CD14-positive monocyte (primary cell): Measurements from ENCODE around the gene DAPK1. TPM values are rescaled to one million over a fixed set of nuclear protein-coding genes. Genes with fewer than 3 reads are reported as not detected.

Source experiments
- DNase-seq, 3 donors: peaks; one replicate each; pipeline ENCODE4 v3.0.0-alpha.2; 2011 to 2022
- H2AFZ ChIP-seq: 2 replicates; pipeline ENCODE4 v1.6.0; 2012; ENCODE audit warnings: mild to moderate bottlenecking, low read depth, low read length, inconsistent platforms; ENCODE audit not compliant: insufficient read depth, poor library complexity, severe bottlenecking
- H3K27ac ChIP-seq, 2 donors: 1 replicate in 1 of 2; 2 replicates in 1 of 2; pipeline ENCODE4 v1.5.1; 2012 to 2013; ENCODE audit warnings: low read length in 2 of 2, control low read depth in 1 of 2, inconsistent platforms in 1 of 2, low read depth in 1 of 2, mild to moderate bottlenecking in 1 of 2
- H3K27me3 ChIP-seq, 2 donors: one replicate each; pipeline versions ENCODE4 v1.6.0 to v1.6.1; 2011 to 2013; ENCODE audit warnings: low read length in 2 of 2; ENCODE audit not compliant: control insufficient read depth in 2 of 2, insufficient read depth in 2 of 2
- H3K36me3 ChIP-seq, 2 donors: replicated peaks in 1 of 2; 1 replicate in 1 of 2; 2 replicates in 1 of 2; pipeline versions ENCODE4 v1.5.1 to v1.6.1; 2012 to 2013; ENCODE audit warnings: low read length in 2 of 2, control low read depth in 1 of 2, inconsistent platforms in 1 of 2, mild to moderate bottlenecking in 1 of 2; ENCODE audit not compliant: insufficient read depth in 2 of 2, control insufficient read depth in 1 of 2
- H3K4me1 ChIP-seq, 2 donors: 1 replicate in 1 of 2; 2 replicates in 1 of 2; pipeline versions ENCODE4 v1.5.1 to v1.6.1; 2012 to 2013; ENCODE audit warnings: low read length in 2 of 2, control low read depth in 1 of 2, inconsistent platforms in 1 of 2, mild to moderate bottlenecking in 1 of 2, moderate library complexity in 1 of 2; ENCODE audit not compliant: insufficient read depth in 2 of 2, control insufficient read depth in 1 of 2
- H3K4me2 ChIP-seq: replicated peaks from 2 replicates; pipeline ENCODE3; 2012; ENCODE audit warnings: low read length, moderate library complexity, mild to moderate bottlenecking; ENCODE audit not compliant: poor library complexity, severe bottlenecking; ENCODE audit errors: extremely low read depth
- H3K4me3 ChIP-seq, 3 experiments: fragments of 200-600 bp in 1 of 3; sonication (generic) in 1 of 3; replicated peaks in 1 of 3; 1 replicate in 2 of 3; 2 replicates in 1 of 3; pipeline ENCODE4 v1.5.1; 2011 to 2013; ENCODE audit warnings: low read length in 3 of 3, mild to moderate bottlenecking in 3 of 3, control low read depth in 2 of 3, low read depth in 2 of 3, inconsistent platforms in 1 of 3, moderate library complexity in 1 of 3
- H3K79me2 ChIP-seq: 2 replicates; pipeline ENCODE4 v1.6.0; 2012; ENCODE audit warnings: mild to moderate bottlenecking, control low read depth, inconsistent platforms, low read length, moderate library complexity; ENCODE audit not compliant: insufficient read depth
- H3K9ac ChIP-seq: 2 replicates; pipeline ENCODE4 v1.6.0; 2017; ENCODE audit warnings: low read length, mild to moderate bottlenecking; ENCODE audit not compliant: insufficient read depth, poor library complexity, severe bottlenecking
- H3K9me3 ChIP-seq, 2 donors: replicated peaks in 1 of 2; 1 replicate in 1 of 2; 2 replicates in 1 of 2; pipeline versions ENCODE4 v1.5.1 to v1.6.1; 2012 to 2013; ENCODE audit warnings: low read length in 2 of 2, control low read depth in 1 of 2; ENCODE audit not compliant: control insufficient read depth in 1 of 2, insufficient read depth in 1 of 2
- H4K20me1 ChIP-seq: 2 replicates; pipeline ENCODE4 v1.6.0; 2012; ENCODE audit warnings: mild to moderate bottlenecking, low read length, control low read depth, moderate library complexity; ENCODE audit not compliant: insufficient read depth
- H3K27ac Mint-ChIP-seq, 7 donors: one replicate each; pipeline ENCODE4 v1.8.0; 2020; ENCODE audit warnings: mild to moderate bottlenecking in 7 of 7, mixed read lengths in 7 of 7, moderate library complexity in 6 of 7, inconsistent platforms in 2 of 7
- H3K27me3 Mint-ChIP-seq, 3 donors: one replicate each; pipeline ENCODE4 v1.8.0; 2021 to 2022; ENCODE audit warnings: low read depth in 3 of 3, mild to moderate bottlenecking in 3 of 3, mixed read lengths in 3 of 3, moderate library complexity in 3 of 3, inconsistent platforms in 1 of 3
- H3K36me3 Mint-ChIP-seq, 2 donors: one replicate each; pipeline ENCODE4 v1.8.0; 2020; ENCODE audit warnings: mixed read lengths in 2 of 2, inconsistent platforms in 1 of 2, mild to moderate bottlenecking in 1 of 2
- H3K4me1 Mint-ChIP-seq: one replicate; pipeline ENCODE4 v1.8.0; 2020; ENCODE audit warnings: mild to moderate bottlenecking, mixed read lengths
- H3K4me3 Mint-ChIP-seq, 2 donors: one replicate each; pipeline ENCODE4 v1.8.0; 2020; ENCODE audit warnings: mild to moderate bottlenecking in 2 of 2, mixed read lengths in 2 of 2, moderate library complexity in 1 of 2
- H3K9me3 Mint-ChIP-seq, 7 donors: one replicate each; pipeline ENCODE4 v1.8.0; 2020 to 2022; ENCODE audit warnings: mixed read lengths in 7 of 7, mild to moderate bottlenecking in 6 of 7, moderate library complexity in 6 of 7, inconsistent platforms in 2 of 7
- WGBS: methylation state at CpG from one replicate; pipeline ENCODE4 v1.1.5; 2013; ENCODE audit warnings: missing lambda C conversion rate; ENCODE audit not compliant: insufficient coverage; 5-methylcytosine and 5-hydroxymethylcytosine counted together
- intact Hi-C, 2 donors: fragments of 100-400 bp; cut with micrococcal nuclease; formaldehyde crosslinking; loops; one replicate each; pipeline versions ENCODE4 v1.15.0 to v1.15.1; 2023
- polyA plus RNA-seq, 3 donors: library from polyadenylated mRNA; depleted of rRNA in 1 of 3; unstranded in 2 of 3; stranded (reverse) in 1 of 3; fragments of 300-500 nt in 2 of 3; fragments of >200 nt in 1 of 3; fragmentation: Illumina TruSeq in 2 of 3; gene quantifications; 1 replicate in 2 of 3; 2 replicates in 1 of 3; pipeline ENCODE4 v1.2.3, GENCODE V29; 2012 to 2021
- TF ChIP-seq, protein P1 (sequence below): fragments of 200-600 bp; IDR thresholded peaks from one replicate; pipeline ENCODE4 v1.8.0; 2022; ENCODE audit warnings: antibody characterized with exemption, mild to moderate bottlenecking

Gene DAPK1
- polyA plus RNA-seq, 3 donors: 24.1 to 102 (median 44.4) TPM

DNA sequence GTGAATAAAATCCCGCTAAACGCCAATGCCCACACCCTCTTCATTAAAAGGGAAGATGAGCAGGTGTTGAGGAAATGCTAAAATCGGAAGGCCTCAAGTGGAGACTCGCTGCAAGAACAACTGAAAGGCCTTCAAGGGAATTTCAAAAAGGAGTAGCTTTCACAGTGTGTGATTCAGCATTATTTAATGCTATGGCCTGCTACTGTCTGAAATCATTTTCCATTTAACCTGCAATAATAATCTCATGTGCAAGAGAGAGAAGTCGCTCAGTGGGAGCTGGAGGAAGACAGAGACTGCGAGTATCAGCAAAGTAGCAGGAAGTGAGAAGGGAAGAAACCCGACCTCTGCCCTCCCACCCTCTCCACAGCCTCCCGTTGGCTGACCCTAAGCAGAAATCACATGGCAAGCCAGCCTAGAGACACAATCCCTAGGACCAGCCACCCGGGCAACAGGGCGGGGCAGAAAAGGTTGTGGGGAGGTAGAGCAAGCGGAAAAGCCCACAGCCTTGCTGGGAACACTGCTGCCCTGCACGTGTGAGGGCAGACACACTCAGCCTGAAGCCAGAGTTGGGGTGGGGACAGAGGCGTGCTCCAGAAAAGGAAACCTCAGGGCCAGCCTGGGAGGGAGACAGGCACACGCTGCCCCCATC is 188.3 kb downstream of the DAPK1 start:
- peak overlapping the region in 6 of 7 donors; percentile 3 to 93 (median 80) for H3K27ac Mint-ChIP-seq
- H3K9me3 ChIP-seq: no peaks in the 10 kb centered on the region
- H3K36me3 ChIP-seq: peaks cover 39 to 88% of the 10 kb centered on the region in 2 donors
- peaks cover 92 to 94% of the 10 kb centered on the region in 2 donors for H3K36me3 Mint-ChIP-seq
- H4K20me1 ChIP-seq: peaks cover 58% of the 10 kb centered on the region
- peak overlapping the region; percentile 25 for H3K4me2 ChIP-seq
- H3K27me3 Mint-ChIP-seq: peaks cover 0 to 4% (median 0%) of the 10 kb centered on the region in 3 donors
- 24% methylated on average over 5 of the region's 14 CpGs for WGBS
- H3K4me1 ChIP-seq: peaks cover 21 to 22% of the 10 kb centered on the region in 2 donors
- no peak overlapping the region for H3K9ac ChIP-seq
- TF ChIP-seq, protein P1, sequence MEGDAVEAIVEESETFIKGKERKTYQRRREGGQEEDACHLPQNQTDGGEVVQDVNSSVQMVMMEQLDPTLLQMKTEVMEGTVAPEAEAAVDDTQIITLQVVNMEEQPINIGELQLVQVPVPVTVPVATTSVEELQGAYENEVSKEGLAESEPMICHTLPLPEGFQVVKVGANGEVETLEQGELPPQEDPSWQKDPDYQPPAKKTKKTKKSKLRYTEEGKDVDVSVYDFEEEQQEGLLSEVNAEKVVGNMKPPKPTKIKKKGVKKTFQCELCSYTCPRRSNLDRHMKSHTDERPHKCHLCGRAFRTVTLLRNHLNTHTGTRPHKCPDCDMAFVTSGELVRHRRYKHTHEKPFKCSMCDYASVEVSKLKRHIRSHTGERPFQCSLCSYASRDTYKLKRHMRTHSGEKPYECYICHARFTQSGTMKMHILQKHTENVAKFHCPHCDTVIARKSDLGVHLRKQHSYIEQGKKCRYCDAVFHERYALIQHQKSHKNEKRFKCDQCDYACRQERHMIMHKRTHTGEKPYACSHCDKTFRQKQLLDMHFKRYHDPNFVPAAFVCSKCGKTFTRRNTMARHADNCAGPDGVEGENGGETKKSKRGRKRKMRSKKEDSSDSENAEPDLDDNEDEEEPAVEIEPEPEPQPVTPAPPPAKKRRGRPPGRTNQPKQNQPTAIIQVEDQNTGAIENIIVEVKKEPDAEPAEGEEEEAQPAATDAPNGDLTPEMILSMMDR: peak; percentile 22
- H2AFZ ChIP-seq: no peak overlapping the region
- no peak overlapping the region for H3K4me3 ChIP-seq
- peaks cover 24% of the 10 kb centered on the region for H3K4me1 Mint-ChIP-seq
- H3K9me3 Mint-ChIP-seq: peaks cover 0 to 3% (median 0%) of the 10 kb centered on the region in 7 donors
- H3K27me3 ChIP-seq: no peaks in the 10 kb centered on the region
- peak overlapping the region; percentile 44 to 64 for H3K27ac ChIP-seq
- intact Hi-C loops: no loop called here
- peak overlapping the region; percentile 31 to 52 for H3K4me3 Mint-ChIP-seq
- peak; percentile 11 to 32 (median 31) for DNase-seq
- no peaks in the 10 kb centered on the region for H3K79me2 ChIP-seq

DNA sequence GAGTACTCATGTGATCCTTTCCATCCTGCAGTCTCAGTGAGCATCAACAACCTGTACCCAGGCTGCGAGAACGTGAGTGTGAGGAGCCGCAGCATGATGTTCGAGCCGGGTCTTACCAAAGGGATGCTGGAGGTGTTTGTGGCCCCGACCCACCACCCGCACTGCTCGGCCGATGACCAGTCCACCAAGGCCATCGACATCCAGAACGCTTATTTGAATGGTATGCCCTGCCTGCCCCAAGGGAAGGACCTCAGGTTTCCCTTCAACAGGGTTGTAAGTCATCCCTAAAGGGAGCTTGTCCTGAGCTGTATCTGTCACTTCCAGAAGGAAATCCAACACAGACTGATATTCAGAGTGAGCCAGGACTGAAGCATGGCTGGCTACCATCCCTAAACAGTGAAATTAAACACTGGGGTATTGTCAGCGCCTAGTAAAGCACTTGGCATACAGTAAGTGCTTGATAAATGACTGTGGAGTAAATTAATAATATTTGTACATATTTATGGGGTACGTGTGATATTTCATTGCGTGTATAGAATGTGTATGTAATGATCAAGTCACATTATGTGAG is 188.9 kb downstream of the DAPK1 start:
- Histone ChIP-seq H3K27ac (peak overlapping the region; percentile 44 to 64), H3K27me3 (no peaks in the 10 kb centered on the region), H3K4me3 (no peak overlapping the region), H3K4me1 (peaks cover 21 to 22% of the 10 kb centered on the region in 2 donors), H3K36me3 (peaks cover 34 to 88% of the 10 kb centered on the region in 2 donors), H3K4me2 (peak overlapping the region; percentile 25), H3K9me3 (no peaks in the 10 kb centered on the region), H2AFZ (no peak overlapping the region), H4K20me1 (peaks cover 64% of the 10 kb centered on the region), H3K9ac (no peak overlapping the region), H3K79me2 (no peaks in the 10 kb centered on the region)
- no peak for DNase-seq
- Mint-ChIP-seq H3K9me3 (peaks cover 0 to 3% (median 0%) of the 10 kb centered on the region in 7 donors), H3K4me3 (no peak overlapping the region), H3K36me3 (peaks cover 92 to 94% of the 10 kb centered on the region in 2 donors), H3K27ac (peak overlapping the region in 3 of 7 donors; percentile 73 to 93 (median 79)), H3K4me1 (peaks cover 24% of the 10 kb centered on the region), H3K27me3 (peaks cover 0 to 2% (median 0%) of the 10 kb centered on the region in 3 donors)
- TF ChIP-seq, protein P1: no peak
- intact Hi-C loops: no loop called here
- whole genome bisulfite sequencing: 96% methylated on average over 11 of the region's 14 CpGs
